ENCODE measurements around the gene GRID1.

- TF ChIP-seq POLR2A (IDR thresholded peaks at IDR 0.05; ENCODE audit: low read length) (no peak), GATA1 (IDR thresholded peaks at IDR 0.05; ENCODE audit: low read depth, low read length) (no peak)
These were observed 173.9 kb downstream of the GRID1 start for GRCh38 chr10:86192691-86193090.

All from erythroblast (primary cell).